Measurements from ENCODE around the gene PPP2R2B.
A peak's percentile ranks its signal among the peaks of the same experiment; 100 is the strongest.

PPP2R2B gene

DNA sequence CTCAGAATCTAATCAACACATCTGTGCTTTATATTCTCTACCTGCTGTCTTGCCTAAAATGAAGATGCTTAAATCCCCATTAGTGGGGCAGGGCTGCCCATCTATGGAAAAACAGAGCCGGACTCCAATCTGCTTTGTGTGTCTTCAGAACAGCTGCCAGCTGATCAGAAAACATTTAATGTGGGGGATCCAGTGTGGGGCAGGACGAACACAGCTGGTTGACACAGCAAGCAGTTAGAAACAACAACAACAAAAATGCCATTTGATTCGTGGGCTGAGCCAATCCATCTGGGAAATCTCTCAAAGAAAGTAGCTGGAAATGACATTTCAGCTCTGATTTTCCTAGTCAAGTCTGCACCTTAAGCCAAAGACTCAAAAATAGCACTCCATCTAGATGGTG lies 99.8 kb downstream of the PPP2R2B start:
- no peak for DNase-seq

DNA sequence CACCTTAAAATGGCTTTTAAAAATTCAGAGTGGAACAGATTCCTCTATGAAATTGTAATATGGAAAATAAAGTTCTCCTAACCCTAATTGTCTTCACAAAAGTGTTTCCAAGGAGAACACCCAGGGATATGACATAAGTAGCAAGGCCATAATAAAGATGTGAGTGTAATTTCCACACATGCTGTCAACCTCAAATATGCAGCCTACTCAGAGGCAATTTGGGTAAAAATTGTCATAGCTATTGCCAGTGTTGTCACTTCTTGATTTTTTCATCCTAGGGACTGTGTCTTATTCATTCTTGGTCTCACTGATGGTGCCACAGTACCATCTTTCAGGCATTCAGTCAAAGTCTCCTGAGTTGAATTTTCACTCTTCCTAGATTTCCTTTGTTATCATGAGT lies 100.3 kb downstream of the PPP2R2B start:
- DNase-seq, result no peak

DNA sequence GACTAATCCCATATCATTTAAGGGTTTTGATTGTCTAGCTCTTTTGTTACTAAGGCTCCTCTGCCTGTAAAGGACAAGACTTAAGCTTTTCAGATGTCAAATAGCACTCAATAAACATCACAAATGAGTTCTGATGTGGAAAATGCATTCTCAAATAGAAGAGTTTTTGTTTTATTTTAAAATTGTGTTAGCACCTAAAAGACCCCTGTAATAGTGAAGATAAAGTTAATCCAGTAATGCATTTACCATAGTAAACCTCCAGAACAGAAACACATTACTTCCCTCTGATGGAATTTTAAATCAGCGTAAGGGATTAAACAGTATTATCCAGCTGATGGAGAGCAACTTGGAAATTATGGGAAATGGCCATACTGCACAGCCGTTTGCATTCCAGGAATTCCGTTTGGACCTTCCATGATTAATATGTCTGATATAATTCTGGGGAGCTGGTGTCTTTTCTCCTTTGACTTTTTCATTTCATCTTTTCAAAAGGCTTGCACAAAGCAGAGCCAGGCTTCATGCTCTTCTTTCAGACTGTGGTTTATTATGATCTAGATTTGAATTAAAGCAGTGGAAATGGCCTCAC lies 105.6 kb downstream of the PPP2R2B start:
- no peak for DNase-seq

DNA sequence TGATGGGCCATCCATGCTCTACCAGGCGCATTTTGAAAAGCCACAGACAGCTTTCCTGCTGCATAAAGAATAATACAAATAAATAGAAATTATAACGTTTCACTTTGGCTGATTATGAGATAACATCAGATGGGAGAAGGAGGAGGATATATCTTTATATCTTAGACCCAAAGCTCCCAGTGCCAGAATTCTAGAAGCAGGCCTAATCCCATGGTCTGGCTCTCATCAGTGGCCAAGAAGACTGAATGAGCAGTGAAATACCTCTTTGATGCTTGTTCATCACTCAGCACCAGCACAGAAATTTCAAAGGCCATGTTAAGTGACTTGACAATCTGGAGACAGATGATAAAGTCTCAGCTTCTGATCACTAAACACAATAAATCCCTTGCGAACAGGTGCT lies 107.6 kb downstream of the PPP2R2B start:
- DNase-seq, result no peak

DNA sequence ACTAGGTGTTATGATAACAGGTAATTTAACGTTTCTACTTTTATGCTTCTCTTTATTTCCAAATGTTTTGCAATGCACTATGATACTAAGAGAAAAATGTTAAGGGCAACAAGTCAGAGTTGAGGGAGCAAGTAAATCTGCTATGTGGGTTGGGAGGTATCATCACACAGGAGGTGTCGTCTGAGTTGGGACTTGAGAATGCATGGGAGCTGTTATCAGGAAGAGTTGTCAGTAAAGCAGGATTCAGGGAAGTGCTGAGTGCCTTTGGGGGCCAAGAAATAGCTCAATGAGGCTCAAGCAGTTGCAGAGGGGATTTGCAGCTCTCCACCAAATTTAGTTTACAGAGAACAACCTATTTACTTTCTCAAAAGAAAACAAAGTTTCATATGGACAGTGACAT lies 108.0 kb downstream of the PPP2R2B start:
- DNase-seq, result no peak

DNA sequence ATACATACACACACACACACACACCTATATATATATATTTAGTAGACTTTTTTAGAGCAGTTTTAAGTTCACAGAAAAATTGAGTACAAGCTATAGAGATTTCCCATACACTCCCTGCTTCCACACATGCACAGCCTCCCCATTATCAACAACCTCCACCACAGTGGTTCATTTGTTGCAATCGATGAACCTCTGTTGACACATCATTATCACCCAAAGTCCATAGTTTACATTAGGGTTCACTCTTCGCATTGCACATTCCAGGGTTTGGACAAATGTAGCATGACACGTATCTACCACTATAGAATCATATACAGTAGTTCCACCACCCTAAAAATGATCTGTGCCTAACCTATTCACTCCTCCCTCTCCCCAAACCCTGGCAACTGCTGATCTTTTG lies 111.0 kb downstream of the PPP2R2B start:
- no peak for DNase-seq

DNA sequence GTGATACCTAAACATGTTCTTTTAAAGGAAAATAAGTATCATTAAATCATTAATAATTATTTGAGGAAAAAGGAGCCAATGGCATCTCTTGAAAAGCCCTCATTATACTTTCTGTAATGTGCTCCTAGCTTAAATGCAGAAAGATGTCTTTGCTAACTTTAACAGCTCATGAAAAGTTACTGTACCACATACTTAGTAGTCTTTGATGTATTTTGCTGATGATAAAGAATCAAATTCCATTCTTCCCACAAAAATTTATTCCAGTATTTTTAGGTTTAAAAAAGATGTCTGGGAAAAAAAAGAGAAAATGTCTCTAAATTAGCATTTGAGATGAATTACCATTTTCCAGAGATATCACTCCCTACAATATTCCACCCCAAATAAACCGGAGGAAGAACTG lies 112.5 kb downstream of the PPP2R2B start:
- DNase-seq, result no peak

DNA sequence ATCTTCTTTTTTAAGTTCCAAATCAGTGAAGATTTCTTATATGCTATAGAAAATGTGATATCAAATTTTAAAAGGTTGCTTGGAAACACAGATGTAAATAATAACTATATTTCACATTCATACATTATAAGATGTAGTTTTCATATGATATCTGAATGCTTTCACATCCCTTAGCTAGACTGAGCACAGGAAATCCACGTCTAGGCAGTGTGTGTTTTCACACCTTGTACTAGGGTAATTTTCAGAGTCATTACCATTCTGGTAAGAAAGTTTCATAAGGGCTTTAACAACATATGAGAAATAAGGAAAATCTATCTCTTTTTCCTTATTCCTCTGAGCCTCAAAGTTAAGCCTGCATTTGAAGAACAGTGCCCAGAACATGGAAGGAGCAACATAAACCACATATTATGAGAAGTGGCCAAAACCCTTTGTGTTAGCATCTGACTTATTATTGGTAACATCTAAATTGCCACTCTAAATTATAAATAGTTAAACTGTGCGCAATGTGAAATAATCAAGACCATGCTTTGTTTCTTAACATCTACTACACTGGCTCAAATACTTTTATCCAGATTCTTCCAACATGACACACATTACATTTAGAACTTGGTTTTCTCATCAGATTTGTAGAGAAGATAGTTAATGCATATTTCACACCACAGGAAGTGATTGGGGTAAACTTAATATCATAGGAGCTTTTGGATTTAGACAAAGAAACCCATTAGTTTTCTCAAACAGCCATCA lies 113.3 kb downstream of the PPP2R2B start:
- DNase-seq, result no peak

DNA sequence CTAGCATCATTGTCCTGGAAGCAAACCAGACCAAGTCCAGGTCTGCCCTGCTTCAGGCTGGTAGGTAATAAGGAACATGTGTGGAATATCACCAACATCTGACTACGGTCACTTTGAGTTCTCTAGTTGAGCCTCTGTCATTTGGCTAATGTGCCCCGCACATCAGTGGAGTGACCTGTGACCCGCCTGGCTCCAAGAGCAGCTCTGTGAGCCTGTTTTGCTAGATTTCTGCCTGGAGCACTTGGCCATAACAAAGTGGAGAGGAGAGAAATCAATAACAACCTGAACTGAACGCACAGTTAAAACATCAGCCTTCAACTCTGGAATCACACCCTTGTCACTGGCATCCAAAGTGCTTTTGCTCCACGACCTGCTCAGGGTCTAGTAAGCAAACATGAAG lies 115.7 kb downstream of the PPP2R2B start:
- no peak for DNase-seq

DNA sequence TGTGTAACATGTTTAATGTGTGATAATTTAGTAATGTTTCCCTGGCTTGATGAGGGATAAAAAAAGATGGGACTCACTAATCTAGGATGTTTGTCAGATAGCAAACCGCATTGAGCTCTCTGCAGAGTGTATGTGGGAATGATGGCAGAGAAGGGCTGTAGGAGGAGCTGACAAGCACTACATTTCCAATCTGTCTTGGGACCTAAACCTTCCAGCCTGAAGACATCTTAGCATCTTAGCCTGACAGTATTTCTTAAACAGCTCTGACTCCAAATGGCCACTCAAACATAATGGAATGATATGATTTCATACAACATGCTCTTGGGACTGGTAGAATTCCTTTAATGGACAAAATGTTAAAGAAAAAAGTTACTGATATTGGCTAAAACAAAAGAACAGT lies 116.7 kb downstream of the PPP2R2B start:
- DNase-seq, result no peak

DNA sequence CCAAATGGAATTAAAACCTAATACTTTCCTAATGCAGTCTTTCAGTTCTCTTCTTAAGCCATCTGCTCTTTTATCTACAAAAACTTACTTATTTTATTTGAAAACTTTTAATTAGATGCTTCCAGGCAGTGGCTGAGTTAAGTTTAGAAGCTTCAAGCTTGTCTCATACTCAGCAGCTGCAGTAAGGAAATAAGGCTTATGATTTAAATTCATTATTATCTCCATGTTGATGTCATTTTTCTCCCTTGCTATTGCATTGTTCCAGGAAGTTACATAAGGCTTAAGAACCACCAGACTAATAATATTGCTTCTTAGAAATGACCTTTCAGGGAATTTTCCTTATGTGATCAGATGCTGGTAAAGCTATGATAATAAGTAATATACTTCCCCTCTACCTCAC lies 119.6 kb downstream of the PPP2R2B start:
- no peak for DNase-seq

DNA sequence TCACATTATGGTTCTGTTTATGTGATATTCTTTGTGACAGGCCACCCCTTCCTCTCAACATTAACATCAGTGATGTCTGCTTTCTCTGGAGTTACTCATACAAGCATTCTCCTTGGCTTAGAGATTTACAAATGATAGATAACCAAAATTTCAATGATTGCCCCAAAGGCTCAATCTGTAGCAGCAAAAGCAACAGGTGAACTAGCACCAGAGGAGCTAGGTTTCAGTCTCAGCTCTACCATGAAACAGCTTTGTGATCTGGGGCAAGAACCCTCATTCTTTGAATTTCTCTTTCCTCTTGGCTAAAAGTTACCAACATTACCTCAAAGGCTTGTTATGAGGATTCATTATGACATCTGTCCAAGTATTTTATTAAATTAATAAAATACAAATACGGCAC lies 120.5 kb downstream of the PPP2R2B start:
- DNase-seq, result no peak

DNA sequence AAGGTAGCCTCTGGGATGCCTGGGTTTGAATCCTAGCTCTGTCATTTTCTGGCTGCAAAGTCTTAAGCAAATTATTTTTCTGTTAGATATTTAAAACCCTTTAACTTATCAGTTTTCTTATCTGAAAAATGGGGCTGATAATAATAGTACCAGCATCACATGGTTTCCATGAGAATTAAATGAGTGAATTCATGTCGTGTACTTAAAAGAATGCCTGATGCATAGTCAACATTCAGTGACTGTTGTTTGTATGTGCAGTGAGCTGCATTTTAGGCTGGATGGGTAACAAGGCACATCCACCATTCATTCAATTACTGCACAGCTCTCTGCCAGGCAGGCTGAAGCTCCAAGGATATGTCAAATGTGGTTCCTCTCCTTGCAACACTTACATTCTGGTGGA lies 122.0 kb downstream of the PPP2R2B start:
- DNase-seq, result no peak

DNA sequence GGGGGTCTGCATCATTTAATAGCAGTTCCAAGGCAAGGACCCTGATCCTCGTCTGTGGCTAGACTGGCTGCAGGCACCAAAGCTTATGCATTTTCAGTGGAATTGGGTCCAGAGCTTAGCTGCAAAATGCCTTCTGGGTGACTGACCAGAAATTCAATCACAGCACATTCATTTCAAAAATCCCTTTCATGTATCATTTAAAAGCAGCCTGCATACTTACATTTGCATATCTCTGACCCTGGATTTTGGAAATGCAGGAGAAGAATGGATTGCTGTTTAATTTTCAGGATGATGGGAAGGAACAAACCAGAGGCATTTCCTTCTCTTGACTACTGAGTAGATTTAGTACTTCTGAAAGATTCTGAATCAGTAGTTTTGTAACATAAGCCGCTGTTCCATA lies 122.8 kb downstream of the PPP2R2B start:
- no peak for DNase-seq

DNA sequence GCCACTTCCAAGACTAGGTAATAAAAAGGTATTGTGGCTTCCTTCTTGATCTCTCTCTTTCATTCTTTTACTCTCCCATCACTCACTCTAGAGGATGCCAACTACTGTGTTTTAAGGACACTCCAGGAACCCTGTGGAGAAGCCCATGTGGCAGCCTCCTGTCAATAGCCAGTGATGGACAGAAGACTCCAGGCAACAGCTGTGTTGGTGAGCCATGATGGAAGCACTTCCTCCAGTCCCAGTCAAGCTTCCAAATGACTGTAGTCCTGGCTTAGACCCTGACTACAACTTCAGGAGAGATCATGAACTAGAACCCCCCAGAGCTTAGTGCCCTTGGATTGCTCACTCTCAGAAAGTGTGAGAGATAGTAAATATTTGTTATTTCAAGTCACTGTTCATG lies 123.9 kb downstream of the PPP2R2B start:
- DNase-seq, result no peak

DNA sequence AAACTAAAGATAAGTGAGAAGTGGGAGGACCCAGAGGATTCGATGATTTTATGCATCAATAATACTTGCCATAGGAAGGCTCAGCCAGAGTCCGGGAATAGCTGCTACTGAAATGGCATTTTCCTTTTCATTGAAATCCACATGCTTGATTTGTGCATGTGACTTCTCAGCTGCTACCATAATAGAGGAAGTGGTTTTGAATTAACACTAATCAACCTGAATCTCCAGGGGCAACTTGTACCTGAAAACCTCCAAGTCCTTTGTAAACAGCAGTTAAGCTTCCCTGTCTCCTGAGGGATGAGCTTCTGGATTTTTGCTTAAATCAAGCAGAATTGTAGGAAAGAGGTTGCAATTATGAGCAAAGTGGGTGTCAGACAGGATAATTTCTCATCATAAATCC lies 124.9 kb downstream of the PPP2R2B start:
- no peak for DNase-seq

DNA sequence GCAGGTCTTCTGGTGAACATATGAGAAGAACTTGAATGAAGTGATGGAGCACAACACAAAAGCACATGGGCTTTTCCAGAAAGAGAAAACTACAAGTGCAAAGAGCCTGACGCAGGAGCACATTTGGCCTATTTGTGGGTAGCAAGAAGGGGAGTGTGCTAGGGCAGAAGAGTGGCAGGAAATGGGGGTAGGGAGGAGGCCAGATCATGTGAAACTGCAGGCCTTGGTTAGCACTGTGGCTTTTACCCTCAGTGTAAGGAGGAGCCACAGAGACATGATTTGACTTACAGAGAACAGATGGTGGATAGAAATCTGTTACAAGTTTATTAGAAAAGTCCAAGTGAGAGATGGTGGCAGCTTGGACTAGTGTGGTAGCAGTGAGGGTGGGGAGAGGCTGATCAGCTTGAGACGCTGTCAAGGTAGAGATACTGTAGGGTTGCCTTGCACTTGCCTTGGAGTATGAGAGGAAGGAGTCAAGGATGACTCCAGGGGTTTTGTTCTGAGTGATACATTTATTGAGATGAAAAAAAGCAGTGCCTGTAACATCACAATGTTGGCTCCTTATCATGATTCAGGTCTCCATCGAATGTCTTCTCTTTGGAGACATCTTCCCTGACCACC lies 126.7 kb downstream of the PPP2R2B start:
- DNase-seq, result peak; percentile 48

DNA sequence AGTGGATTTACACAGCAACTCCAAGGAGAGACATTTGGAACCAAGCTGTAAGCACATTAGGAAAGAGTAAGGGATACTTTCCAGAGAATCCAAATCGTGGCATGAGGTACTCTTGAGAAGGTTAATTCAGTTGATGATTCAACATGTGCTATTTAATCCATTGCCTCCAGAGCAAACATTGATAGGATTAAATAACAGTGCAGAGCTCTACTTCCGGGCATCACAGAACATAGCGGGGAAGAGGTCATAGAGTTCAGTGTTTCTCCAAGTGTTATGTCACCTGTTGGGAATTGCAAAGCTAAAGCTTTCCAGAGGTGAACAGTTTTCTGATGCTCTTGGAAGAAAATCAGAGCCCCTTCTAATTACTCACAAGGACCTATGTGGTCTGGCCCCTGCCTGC lies 127.5 kb downstream of the PPP2R2B start:
- no peak for DNase-seq

DNA sequence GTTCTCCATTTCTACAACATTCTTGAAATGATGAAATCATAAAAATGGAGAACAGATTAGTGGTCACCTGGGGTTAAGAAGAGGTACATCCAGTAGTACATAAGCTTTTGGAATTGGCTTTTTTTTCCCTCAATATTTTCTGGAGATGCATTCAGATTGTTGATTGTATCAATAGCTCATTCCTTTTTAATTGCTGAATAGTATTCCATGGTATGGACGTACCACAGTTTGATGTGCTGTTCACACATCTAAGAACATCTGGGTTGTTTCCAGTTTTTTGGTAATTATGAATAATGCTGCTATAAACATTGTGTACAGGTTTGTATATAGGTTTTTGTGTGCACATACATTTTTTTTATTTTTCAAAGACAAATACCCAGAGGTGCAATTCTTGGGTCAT lies 130.0 kb downstream of the PPP2R2B start:
- no peak for DNase-seq

DNA sequence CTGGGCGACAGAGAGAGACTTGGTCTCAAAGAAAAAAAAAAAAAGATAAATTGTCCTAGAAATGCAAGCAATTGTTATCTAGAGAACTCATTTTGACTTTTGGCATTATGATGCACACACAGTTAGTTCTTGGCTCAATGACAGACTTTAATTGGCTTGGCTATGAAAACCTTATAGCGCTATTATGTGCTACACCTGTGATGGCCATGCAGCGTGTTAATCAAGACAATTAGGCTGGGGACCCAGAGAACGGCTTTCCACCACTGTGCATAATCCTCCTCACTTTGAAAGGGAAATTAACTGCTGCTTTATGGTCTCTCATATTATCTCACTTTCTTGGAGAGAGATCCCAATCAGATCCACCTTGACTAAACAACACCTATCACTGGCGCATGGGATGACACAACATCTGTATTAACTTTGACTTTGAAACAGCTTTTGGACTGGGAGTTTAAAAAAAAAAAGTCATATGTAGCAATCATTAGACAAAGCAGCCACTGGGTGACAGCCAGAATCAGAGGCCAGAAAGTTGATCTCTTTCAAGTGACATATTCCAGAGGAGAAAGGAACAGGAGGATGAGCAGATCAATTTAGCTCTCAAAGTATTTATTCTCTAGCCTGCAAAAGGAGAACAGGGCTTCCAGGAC lies 132.5 kb downstream of the PPP2R2B start:
- no peak for DNase-seq

DNA sequence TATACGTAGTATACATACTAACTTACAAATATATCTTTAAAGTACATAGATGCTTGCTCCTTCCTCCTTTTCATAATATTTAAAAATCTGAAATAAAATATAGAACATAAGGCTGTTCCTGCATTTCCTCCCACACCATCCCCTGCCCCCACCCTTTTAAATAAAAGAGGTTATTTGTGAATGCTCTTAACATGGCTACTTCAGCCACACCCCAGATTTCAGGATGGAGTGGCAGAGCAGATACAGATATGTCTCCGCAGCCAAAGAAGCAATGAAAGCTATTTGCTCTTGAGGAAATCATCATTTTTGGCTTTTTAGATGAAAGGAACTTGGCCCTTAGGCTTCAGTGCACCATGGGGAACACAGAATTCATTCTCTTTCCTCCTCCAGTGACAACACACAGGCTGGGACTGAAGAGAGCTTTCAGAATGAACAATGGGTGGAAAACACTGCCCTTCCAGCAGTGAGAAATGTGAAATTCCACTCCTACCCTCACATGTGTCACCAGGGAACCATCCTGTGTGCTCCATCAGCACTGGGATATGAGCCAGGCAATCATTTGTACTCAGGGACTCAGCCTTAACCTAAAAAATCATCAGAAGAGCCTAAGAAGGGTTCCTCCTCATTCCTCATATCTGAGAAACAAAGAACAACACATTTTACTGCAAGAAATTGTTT lies 134.3 kb downstream of the PPP2R2B start:
- DNase-seq, result no peak

DNA sequence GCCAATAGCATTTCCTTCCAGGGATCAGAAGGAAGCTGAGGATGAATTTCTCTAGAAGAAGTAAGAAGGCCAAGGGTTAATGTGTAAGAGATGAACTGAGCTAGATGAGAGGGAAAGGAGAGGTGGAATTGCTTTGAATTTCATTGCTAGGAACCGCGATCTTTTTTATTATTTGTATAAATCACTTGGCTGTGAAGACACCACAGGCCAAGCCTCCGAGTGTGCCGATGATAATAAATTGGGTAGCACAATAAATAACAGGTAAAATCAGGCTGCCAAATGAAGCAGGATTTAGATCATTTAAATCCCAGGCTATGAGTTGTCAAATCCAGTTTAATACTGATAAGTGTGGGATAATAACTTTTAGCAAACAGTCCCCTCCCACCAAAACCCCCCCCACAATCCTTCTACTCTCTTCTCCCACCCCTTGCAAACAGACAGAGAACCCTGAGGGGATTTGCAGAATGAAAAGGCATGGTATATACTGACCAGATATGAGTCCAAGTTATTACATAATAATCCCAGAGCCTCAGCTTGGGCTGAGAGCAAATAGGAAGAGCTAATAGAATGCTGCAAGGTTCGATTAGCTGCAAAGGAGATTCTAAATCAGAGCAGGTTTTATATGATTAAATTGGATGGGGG lies 143.5 kb downstream of the PPP2R2B start:
- DNase-seq, result no peak

DNA sequence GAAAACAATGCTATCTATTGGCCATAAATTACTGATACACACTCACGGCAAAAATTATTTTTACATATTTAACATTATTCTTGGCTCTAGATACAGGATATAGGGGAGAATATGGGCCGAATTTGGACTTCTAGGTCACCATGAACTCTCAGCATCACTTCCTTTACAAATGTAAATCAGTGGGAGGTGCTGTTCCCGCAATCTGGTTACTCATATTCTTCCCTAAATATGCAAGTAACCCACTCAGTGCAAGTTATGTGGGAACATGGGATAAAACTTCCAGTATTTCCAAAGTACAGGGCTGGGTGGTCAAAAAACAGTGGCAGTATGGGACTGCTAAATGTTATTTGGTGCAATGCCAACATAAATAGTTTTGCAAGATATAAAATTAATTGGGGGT lies 145.6 kb downstream of the PPP2R2B start:
- DNase-seq, result no peak
